HG03565 (cell line): ENCODE measurements around the gene AOC3.
"Not testable (repeated sequence)": the region's sequence is repeated elsewhere in the genome, so short reads cannot be mapped to it uniquely, and the experiment has no call there.

Source experiments
- ATAC-seq: cut with Tn5 transposase; IDR thresholded peaks from one replicate; pipeline ENCODE4 v1.9.1; 2021; ENCODE audit warnings: mild to moderate bottlenecking, moderate library complexity; ENCODE audit not compliant: unreplicated experiment

AOC3 gene

GRCh38 chr17:42891539-42892152 is 40.6 kb downstream of the AOC3 start:
- ATAC-seq, result no peak

- ATAC-seq, result no peak
These were observed 42.4 kb downstream of the AOC3 start for GRCh38 chr17:42893359-42893758.

GRCh38 chr17:42894283-42895184 is 43.5 kb downstream of the AOC3 start:
- no peak for ATAC-seq

GRCh38 chr17:42895185-42895555 is 44.2 kb downstream of the AOC3 start:
- ATAC-seq, result no peak

- ATAC-seq, result no peak
These were observed 47.3 kb downstream of the AOC3 start for GRCh38 chr17:42898147-42898811.

GRCh38 chr17:42899981-42900380 is 49.0 kb downstream of the AOC3 start:
- ATAC-seq, result not testable (repeated sequence)

- no peak for ATAC-seq
These were observed 49.7 kb downstream of the AOC3 start, which contains the start of gene G6PC1 for GRCh38 chr17:42900460-42901331. Gene G6PC1 (plus strand): TSS chr17:42900799. CDS start chr17:42900877, 78 bp downstream.

- no peak for ATAC-seq
These were observed 50.7 kb downstream of the AOC3 start for GRCh38 chr17:42901535-42902229.

- no peak for ATAC-seq
These were observed 53.1 kb downstream of the AOC3 start for GRCh38 chr17:42904110-42904469.

- no peak for ATAC-seq
These were observed 55.9 kb downstream of the AOC3 start for GRCh38 chr17:42906772-42907446.
